Trophoblast cell (in vitro differentiated cells and primary cell): ENCODE data around the gene SDCCAG8.

Source experiments
- DNase-seq, 2 donors: peaks; one replicate each; pipeline ENCODE4 v3.0.0-alpha.2; 2016
- H2AFZ ChIP-seq: 2 replicates; pipeline ENCODE4 v1.6.1; 2013; ENCODE audit warnings: low read length, moderate library complexity, mild to moderate bottlenecking; ENCODE audit not compliant: insufficient read depth, poor library complexity
- H2AK5ac ChIP-seq: 2 replicates; pipeline ENCODE4 v1.6.1; 2013; ENCODE audit warnings: mild to moderate bottlenecking, low read length
- H2BK120ac ChIP-seq: 2 replicates; pipeline ENCODE4 v1.6.1; 2013; ENCODE audit warnings: low read length, mild to moderate bottlenecking, moderate library complexity; ENCODE audit not compliant: insufficient read depth, poor library complexity
- H2BK12ac ChIP-seq: 2 replicates; pipeline ENCODE4 v1.6.1; 2013; ENCODE audit warnings: mild to moderate bottlenecking, low read length, moderate library complexity
- H2BK5ac ChIP-seq: 2 replicates; pipeline ENCODE4 v1.6.1; 2013; ENCODE audit warnings: low read length, low read depth, moderate library complexity, mild to moderate bottlenecking; ENCODE audit not compliant: poor library complexity
- H3K14ac ChIP-seq: 2 replicates; pipeline ENCODE4 v1.6.1; 2013; ENCODE audit warnings: mild to moderate bottlenecking, low read length
- H3K18ac ChIP-seq: 2 replicates; pipeline ENCODE4 v1.6.1; 2013; ENCODE audit warnings: mild to moderate bottlenecking, low read length
- H3K23ac ChIP-seq: 2 replicates; pipeline ENCODE4 v1.6.1; 2013; ENCODE audit warnings: low read length
- H3K27ac ChIP-seq: 2 replicates; pipeline ENCODE4 v1.5.1; 2013; ENCODE audit warnings: low read depth, mild to moderate bottlenecking, inconsistent platforms, low read length, moderate library complexity
- H3K27me3 ChIP-seq: 2 replicates; pipeline ENCODE4 v1.6.1; 2013; ENCODE audit warnings: inconsistent platforms, mild to moderate bottlenecking, low read length, moderate library complexity; ENCODE audit not compliant: insufficient read depth
- H3K36me3 ChIP-seq, 2 experiments: 1 replicate in 1 of 2; 2 replicates in 1 of 2; pipeline ENCODE4 v1.6.1; 2013; ENCODE audit warnings: low read length in 2 of 2, mild to moderate bottlenecking in 2 of 2, moderate library complexity in 1 of 2; ENCODE audit not compliant: insufficient read depth in 2 of 2, control insufficient read depth in 1 of 2
- H3K4ac ChIP-seq: 2 replicates; pipeline ENCODE4 v1.6.1; 2013; ENCODE audit warnings: low read depth, mild to moderate bottlenecking, low read length, moderate library complexity
- H3K4me1 ChIP-seq, 2 experiments: 1 replicate in 1 of 2; 2 replicates in 1 of 2; pipeline ENCODE4 v1.6.1; 2013; ENCODE audit warnings: low read length in 2 of 2, mild to moderate bottlenecking in 2 of 2, moderate library complexity in 1 of 2; ENCODE audit not compliant: insufficient read depth in 2 of 2, control insufficient read depth in 1 of 2
- H3K4me2 ChIP-seq: 2 replicates; pipeline ENCODE4 v1.6.1; 2013; ENCODE audit warnings: inconsistent platforms, mild to moderate bottlenecking, low read length, moderate library complexity
- H3K4me3 ChIP-seq: 2 replicates; pipeline ENCODE4 v1.5.1; 2013; ENCODE audit warnings: mild to moderate bottlenecking, low read depth, low read length, inconsistent platforms
- H3K79me1 ChIP-seq: one replicate; pipeline ENCODE4 v1.6.1; 2013; ENCODE audit warnings: low read length
- H3K79me2 ChIP-seq: 2 replicates; pipeline ENCODE4 v1.6.1; 2013; ENCODE audit warnings: low read length, mild to moderate bottlenecking; ENCODE audit not compliant: control insufficient read depth, insufficient read depth, poor library complexity
- H3K9ac ChIP-seq: 2 replicates; pipeline ENCODE4 v1.6.1; 2013; ENCODE audit warnings: mild to moderate bottlenecking, low read length
- H3K9me3 ChIP-seq: 2 replicates; pipeline ENCODE4 v1.6.1; 2013; ENCODE audit warnings: low read depth, mild to moderate bottlenecking, control low read depth, inconsistent platforms, low read length; ENCODE audit not compliant: insufficient read depth
- H4K12ac ChIP-seq: 2 replicates; pipeline ENCODE4 v1.6.1; 2013; ENCODE audit warnings: low read depth, mild to moderate bottlenecking, low read length, moderate library complexity
- H4K8ac ChIP-seq: 2 replicates; pipeline ENCODE4 v1.6.1; 2013; ENCODE audit warnings: low read depth, mild to moderate bottlenecking, low read length, moderate library complexity
- H4K91ac ChIP-seq: one replicate; pipeline ENCODE4 v1.6.1; 2013; ENCODE audit warnings: low read depth, mild to moderate bottlenecking, low read length, moderate library complexity
- WGBS: extraction: QIAGEN DNeasy Blood & Tissue Kit; methylation state at CpG from one replicate; pipeline ENCODE4 v1.1.7; 2013; ENCODE audit warnings: missing lambda C conversion rate; ENCODE audit not compliant: insufficient read length, insufficient coverage; ENCODE audit errors: extremely low coverage; 5-methylcytosine and 5-hydroxymethylcytosine counted together

SDCCAG8 gene

DNA sequence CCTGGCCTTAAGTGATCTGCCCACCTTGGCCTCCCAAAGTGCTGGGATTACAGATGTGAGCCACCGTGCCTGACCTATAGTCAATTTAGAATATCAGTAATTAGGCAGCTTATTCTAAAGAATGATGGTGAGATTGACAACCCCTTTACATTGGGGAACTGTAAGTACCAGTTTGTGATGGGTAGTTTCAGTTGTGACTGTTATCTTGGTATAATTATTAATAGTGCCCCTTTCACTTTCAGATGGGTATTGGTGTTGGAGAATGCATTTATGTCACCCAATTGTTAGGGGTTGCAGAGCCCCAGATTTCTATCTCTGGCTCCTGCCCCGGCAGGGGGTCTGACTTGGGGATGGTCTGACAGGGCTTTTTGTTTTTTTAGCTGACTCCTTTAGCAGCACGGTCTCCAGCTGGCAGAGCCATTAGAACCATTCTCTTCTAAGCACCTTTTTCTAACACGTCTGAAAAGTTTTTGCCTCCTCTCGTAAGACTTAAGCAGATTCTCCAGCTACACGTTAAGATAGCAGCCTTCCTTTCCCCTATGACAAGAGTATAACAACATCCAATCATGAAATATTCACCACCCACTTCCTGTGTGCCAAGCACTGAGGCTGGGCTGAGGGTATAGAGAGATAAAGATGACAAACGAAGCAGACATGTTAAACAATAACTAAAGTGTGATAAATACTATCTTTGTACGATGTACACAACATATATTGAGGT, 157.8 kb downstream of the SDCCAG8 start:
- Histone ChIP-seq H3K18ac (no peak overlapping the region), H3K79me1 (no peaks in the 10 kb centered on the region), H4K12ac (no peak overlapping the region), H3K36me3 (peaks cover 3 to 6% of the 10 kb centered on the region in 2 experiments), H2AFZ (no peak overlapping the region), H3K23ac (no peak overlapping the region), H3K4ac (no peak overlapping the region), H3K27ac (no peak overlapping the region), H3K79me2 (no peaks in the 10 kb centered on the region), H2BK120ac (no peak overlapping the region), H3K9me3 (no peaks in the 10 kb centered on the region), H3K14ac (no peak overlapping the region), H2BK12ac (no peak overlapping the region), H3K4me3 (no peak overlapping the region), H2BK5ac (no peak overlapping the region), H4K91ac (no peak overlapping the region), H3K27me3 (no peaks in the 10 kb centered on the region), H3K4me1 (no peaks in the 10 kb centered on the region), H4K8ac (no peak overlapping the region), H2AK5ac (no peak overlapping the region), H3K4me2 (no peak overlapping the region), H3K9ac (no peak overlapping the region)
- no CpG with 5 or more reads among the region's 8 CpGs for WGBS
- DNase-seq = no peak

DNA sequence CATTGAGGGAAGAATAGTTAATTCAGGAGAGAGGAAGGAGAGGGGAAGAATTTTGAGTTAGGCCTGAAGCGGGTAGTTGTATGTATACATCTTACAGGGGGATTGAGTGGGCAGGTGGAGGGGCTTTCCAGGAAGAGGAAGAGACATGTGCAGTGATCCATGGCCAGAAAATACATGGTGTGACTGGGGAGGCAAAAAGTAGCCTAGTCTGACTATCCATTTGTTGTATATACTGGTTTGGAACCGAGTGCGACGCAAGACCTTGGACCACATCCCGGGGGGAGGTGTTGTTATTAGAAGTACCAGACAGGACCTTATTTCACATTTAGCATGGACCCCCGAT, 158.3 kb downstream of the SDCCAG8 start:
- Histone ChIP-seq H2BK12ac (no peak overlapping the region), H4K8ac (no peak overlapping the region), H3K4ac (no peak overlapping the region), H3K9me3 (no peaks in the 10 kb centered on the region), H4K12ac (no peak overlapping the region), H3K79me1 (no peaks in the 10 kb centered on the region), H3K14ac (no peak overlapping the region), H2AFZ (no peak overlapping the region), H2AK5ac (no peak overlapping the region), H2BK5ac (no peak overlapping the region), H3K36me3 (peaks cover 4 to 8% of the 10 kb centered on the region in 2 experiments), H3K4me1 (no peaks in the 10 kb centered on the region), H4K91ac (no peak overlapping the region), H3K4me2 (no peak overlapping the region), H3K27me3 (no peaks in the 10 kb centered on the region), H2BK120ac (no peak overlapping the region), H3K79me2 (no peaks in the 10 kb centered on the region), H3K9ac (no peak overlapping the region), H3K18ac (no peak overlapping the region), H3K23ac (no peak overlapping the region), H3K27ac (no peak overlapping the region), H3K4me3 (no peak overlapping the region)
- WGBS = no CpG with 5 or more reads among the region's 6 CpGs
- no peak for DNase-seq

DNA sequence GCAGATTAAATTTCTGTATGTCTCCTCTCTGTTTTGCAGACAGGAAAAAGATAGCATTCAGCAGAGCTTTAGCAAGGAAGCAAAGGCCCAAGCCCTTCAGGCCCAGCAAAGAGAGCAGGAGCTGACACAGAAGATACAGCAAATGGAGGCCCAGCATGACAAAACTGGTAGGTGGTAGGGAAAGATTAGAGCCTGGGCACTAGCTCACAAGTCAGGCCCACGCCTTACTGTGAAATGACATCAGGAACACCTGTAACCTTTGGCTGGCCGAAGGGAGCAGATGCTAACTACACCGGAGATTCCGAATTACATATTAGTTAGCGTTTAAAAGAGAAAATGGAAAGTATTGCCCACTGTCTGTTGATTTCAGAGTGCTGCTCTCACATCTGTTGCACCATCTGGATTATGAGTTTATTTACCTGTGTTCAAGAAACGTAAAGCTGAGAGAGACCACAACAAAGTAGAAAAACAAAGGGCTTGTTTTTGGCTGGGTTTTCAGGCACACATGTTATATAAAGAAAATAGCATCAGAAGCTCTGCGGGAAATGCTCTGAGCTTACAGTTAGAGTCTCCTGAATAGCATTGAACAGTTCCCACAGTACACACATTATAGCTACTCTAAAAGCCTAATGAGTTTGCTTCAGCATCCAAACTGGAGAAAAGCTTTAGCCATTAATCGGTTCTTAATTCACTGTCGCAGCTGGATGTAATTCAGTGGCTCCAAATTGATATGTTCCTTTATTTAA, 160.0 kb downstream of the SDCCAG8 start:
- Histone ChIP-seq H3K27me3 (no peaks in the 10 kb centered on the region), H3K14ac (no peak overlapping the region), H4K12ac (no peak overlapping the region), H3K36me3 (peaks cover 4 to 8% of the 10 kb centered on the region in 2 experiments), H3K9ac (no peak overlapping the region), H2AK5ac (no peak overlapping the region), H3K4me2 (no peak overlapping the region), H3K4ac (no peak overlapping the region), H2BK120ac (no peak overlapping the region), H3K18ac (no peak overlapping the region), H2BK5ac (no peak overlapping the region), H3K23ac (no peak overlapping the region), H3K4me3 (no peak overlapping the region), H3K79me1 (no peaks in the 10 kb centered on the region), H2BK12ac (no peak overlapping the region), H4K91ac (no peak overlapping the region), H4K8ac (no peak overlapping the region), H3K27ac (no peak overlapping the region), H3K4me1 (no peaks in the 10 kb centered on the region), H2AFZ (no peak overlapping the region), H3K79me2 (no peaks in the 10 kb centered on the region), H3K9me3 (no peaks in the 10 kb centered on the region)
- WGBS = no CpG with 5 or more reads among the region's 9 CpGs
- DNase-seq = no peak

DNA sequence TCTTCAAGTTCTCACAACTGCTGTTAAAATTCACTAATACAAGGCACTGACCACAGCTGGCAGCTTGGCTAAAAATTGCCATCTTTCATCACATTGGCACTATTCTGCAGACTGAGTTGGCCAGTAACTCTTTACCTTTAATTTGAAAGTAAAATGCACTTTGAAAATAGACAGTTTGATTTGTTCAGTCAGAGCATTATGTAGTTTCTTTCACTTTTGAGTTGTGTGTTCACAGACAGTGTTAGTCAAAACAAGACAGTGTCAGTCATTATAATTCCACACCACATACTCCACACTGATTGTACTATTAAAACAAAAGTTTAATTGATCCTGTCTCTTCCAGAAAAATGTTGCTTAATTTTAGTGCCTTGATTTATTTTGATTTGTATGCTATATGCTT, 160.7 kb downstream of the SDCCAG8 start:
- Histone ChIP-seq H3K79me1 (no peaks in the 10 kb centered on the region), H2AK5ac (no peak overlapping the region), H3K79me2 (no peaks in the 10 kb centered on the region), H3K27ac (no peak overlapping the region), H3K9ac (no peak overlapping the region), H3K23ac (no peak overlapping the region), H4K8ac (no peak overlapping the region), H3K9me3 (no peaks in the 10 kb centered on the region), H3K4me1 (no peaks in the 10 kb centered on the region), H4K91ac (no peak overlapping the region), H3K36me3 (peaks cover 4 to 8% of the 10 kb centered on the region in 2 experiments), H2BK12ac (no peak overlapping the region), H4K12ac (no peak overlapping the region), H3K14ac (no peak overlapping the region), H3K4ac (no peak overlapping the region), H2BK5ac (no peak overlapping the region), H3K27me3 (no peaks in the 10 kb centered on the region), H3K4me2 (no peak overlapping the region), H3K18ac (no peak overlapping the region), H2BK120ac (no peak overlapping the region), H3K4me3 (no peak overlapping the region), H2AFZ (no peak overlapping the region)
- no peak for DNase-seq
